K562 (cell line): Measurements from ENCODE around the gene GALNT18.

Experiments used
- CBX2 ChIP-seq: fragments of 200-600 bp; sonication (generic); IDR thresholded peaks from one replicate; pipeline ENCODE4 v1.6.1; 2012; ENCODE audit warnings: mild to moderate bottlenecking, low read length, inconsistent platforms; ENCODE audit not compliant: insufficient read depth, poor library complexity, severe bottlenecking
- CBX8 ChIP-seq: fragments of 200-600 bp; sonication (generic); IDR thresholded peaks from 2 replicates; pipeline ENCODE4 v1.6.1; 2012; ENCODE audit warnings: borderline replicate concordance, mixed run types, low read depth, mild to moderate bottlenecking, moderate library complexity, mixed read lengths, low read length, control low read depth, inconsistent platforms; ENCODE audit not compliant: poor library complexity, severe bottlenecking; ENCODE audit errors: extremely low read depth
- DNMT1 ChIP-seq: fragments of 450-650 bp; IDR thresholded peaks from 2 replicates; pipeline ENCODE4 v1.6.1; 2016; ENCODE audit warnings: antibody characterized with exemption, mild to moderate bottlenecking
- ILK ChIP-seq: fragments of 450-650 bp; IDR thresholded peaks from 2 replicates; pipeline ENCODE4 v1.6.1; 2016; ENCODE audit warnings: missing genetic modification characterization, low read depth, mild to moderate bottlenecking, missing compliant biosample characterization, moderate library complexity, borderline replicate concordance
- KLF1 ChIP-seq: fragments of 450-650 bp; IDR thresholded peaks from 2 replicates; pipeline ENCODE4 v1.6.1; 2016; ENCODE audit warnings: missing genetic modification characterization, missing compliant biosample characterization
- MXI1 ChIP-seq: IDR thresholded peaks from 2 replicates; pipeline ENCODE4 v1.6.1; 2011; ENCODE audit warnings: low read depth, mild to moderate bottlenecking, improper control_type of control experiment, low read length
- NFE2 ChIP-seq: IDR thresholded peaks from 2 replicates; pipeline ENCODE4 v1.6.1; 2014; ENCODE audit warnings: antibody characterized with exemption, low read depth
- NR2F6 ChIP-seq: fragments of 450-650 bp; formaldehyde crosslinking; IDR thresholded peaks from 2 replicates; pipeline ENCODE4 v1.4.0; 2020; ENCODE audit warnings: mild to moderate bottlenecking
- POLR2A ChIP-seq: fragments of 450-650 bp; conservative IDR thresholded peaks from 2 replicates; pipeline ENCODE4 v1.6.1; 2016
- RBM25 ChIP-seq: fragments of 200-400 bp; formaldehyde crosslinking; IDR thresholded peaks from 2 replicates; pipeline ENCODE4 v1.6.1; 2018; ENCODE audit warnings: low read length, low read depth, moderate library complexity; ENCODE audit not compliant: severe bottlenecking
- SMC3 ChIP-seq: conservative IDR thresholded peaks from 2 replicates; pipeline ENCODE4 v1.6.1; 2011; ENCODE audit warnings: low read depth, low read length, improper control_type of control experiment; ENCODE audit not compliant: insufficient read depth
- SREBF2 ChIP-seq: sonication (generic); formaldehyde crosslinking; IDR thresholded peaks from 2 replicates; pipeline ENCODE4 v1.4.0; 2020; ENCODE audit warnings: mild to moderate bottlenecking, missing genetic modification reagents
- ZFP30 ChIP-seq: fragments of 250-450 bp; sonication (Bioruptor Pico); IDR thresholded peaks from 2 replicates; pipeline ENCODE4 v1.8.0; 2022; ENCODE audit warnings: moderate library complexity, mild to moderate bottlenecking, inconsistent platforms, borderline replicate concordance
- TF ChIP-seq, protein P1 (sequence below), 3 experiments: IDR thresholded peaks in 2 of 3; conservative IDR thresholded peaks in 1 of 3; 2 replicates each; pipeline ENCODE4 v1.5.1; 2011 to 2012; ENCODE audit warnings: low read length in 3 of 3, mild to moderate bottlenecking in 3 of 3, control low read depth in 2 of 3, improper control_type of control experiment in 1 of 3, inconsistent platforms in 1 of 3, low read depth in 1 of 3, mixed read lengths in 1 of 3, moderate library complexity in 1 of 3; ENCODE audit not compliant: insufficient read depth in 2 of 3

DNA sequence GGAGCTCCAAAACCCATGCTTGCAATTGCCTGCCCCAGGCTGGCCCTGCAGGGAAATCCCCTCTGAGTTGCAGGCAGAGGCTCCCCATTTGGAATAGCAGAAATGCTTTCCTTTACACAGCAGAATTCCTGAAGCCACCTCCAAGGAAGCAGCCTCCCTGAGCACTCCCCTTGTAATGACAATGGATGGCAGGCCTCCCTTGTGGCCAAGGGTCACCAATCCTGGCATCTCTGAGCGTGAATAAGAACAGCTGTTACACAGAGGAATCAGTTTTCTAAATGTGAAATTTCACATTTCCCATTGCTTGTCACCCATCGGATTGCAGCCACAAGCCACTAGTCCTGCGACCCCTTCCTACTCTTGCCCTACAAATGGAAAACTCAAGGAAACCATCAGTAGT is 107.6 kb downstream of the GALNT18 start:
- TF ChIP-seq SREBF2 (no peak), KLF1 (tag) (no peak), ZFP30 (CRISPR knock-in tag) (no peak), NR2F6 (CRISPR knock-in tag) (no peak), DNMT1 (no peak), SMC3 (no peak), RBM25 (no peak), CBX2 (no peak), CBX8 (no peak), POLR2A (no peak), MXI1 (no peak), ILK (tag) (no peak), NFE2 (no peak)
- TF ChIP-seq, protein P1, sequence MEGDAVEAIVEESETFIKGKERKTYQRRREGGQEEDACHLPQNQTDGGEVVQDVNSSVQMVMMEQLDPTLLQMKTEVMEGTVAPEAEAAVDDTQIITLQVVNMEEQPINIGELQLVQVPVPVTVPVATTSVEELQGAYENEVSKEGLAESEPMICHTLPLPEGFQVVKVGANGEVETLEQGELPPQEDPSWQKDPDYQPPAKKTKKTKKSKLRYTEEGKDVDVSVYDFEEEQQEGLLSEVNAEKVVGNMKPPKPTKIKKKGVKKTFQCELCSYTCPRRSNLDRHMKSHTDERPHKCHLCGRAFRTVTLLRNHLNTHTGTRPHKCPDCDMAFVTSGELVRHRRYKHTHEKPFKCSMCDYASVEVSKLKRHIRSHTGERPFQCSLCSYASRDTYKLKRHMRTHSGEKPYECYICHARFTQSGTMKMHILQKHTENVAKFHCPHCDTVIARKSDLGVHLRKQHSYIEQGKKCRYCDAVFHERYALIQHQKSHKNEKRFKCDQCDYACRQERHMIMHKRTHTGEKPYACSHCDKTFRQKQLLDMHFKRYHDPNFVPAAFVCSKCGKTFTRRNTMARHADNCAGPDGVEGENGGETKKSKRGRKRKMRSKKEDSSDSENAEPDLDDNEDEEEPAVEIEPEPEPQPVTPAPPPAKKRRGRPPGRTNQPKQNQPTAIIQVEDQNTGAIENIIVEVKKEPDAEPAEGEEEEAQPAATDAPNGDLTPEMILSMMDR (IDR thresholded peaks at IDR 0.05 in 2 of 3, conservative IDR thresholded peaks at IDR 0.05 in 1 of 3; ENCODE audit: insufficient read depth in 2 of 3, low read depth in 1 of 3, low read length in 3 of 3) = no peak
